MM.1S (cell line): Measurements from ENCODE around the gene TMEM9.

Experiments
- DNase-seq: peaks from one replicate; pipeline ENCODE4 v3.0.0-alpha.2; 2015
- H2AFZ ChIP-seq: fragments of 300-600 bp; sonication (generic); 2 replicates; pipeline ENCODE4 v1.6.0; 2016; ENCODE audit warnings: antibody characterized with exemption, low read length
- H3F3A ChIP-seq: fragments of 300-600 bp; sonication (generic); 2 replicates; pipeline ENCODE4 v1.6.1; 2016; ENCODE audit warnings: mild to moderate bottlenecking, antibody characterized with exemption, low read length, moderate library complexity, mixed read lengths; ENCODE audit not compliant: insufficient read depth
- H3K27ac ChIP-seq: fragments of 300-600 bp; sonication (generic); 2 replicates; pipeline ENCODE4 v1.5.1; 2016; ENCODE audit warnings: mild to moderate bottlenecking, low read length
- H3K27me3 ChIP-seq: fragments of 300-600 bp; sonication (generic); replicated peaks from 2 replicates; pipeline ENCODE4 v1.6.0; 2016; ENCODE audit warnings: low read length; ENCODE audit not compliant: insufficient read depth
- H3K36me3 ChIP-seq: fragments of 300-600 bp; sonication (generic); replicated peaks from 2 replicates; pipeline ENCODE4 v1.6.1; 2016; ENCODE audit warnings: mild to moderate bottlenecking, low read length, mixed read lengths; ENCODE audit not compliant: insufficient read depth
- H3K4me1 ChIP-seq: fragments of 300-600 bp; sonication (generic); 2 replicates; pipeline ENCODE4 v1.6.1; 2016; ENCODE audit warnings: low read length, mixed read lengths
- H3K4me2 ChIP-seq: fragments of 300-600 bp; sonication (generic); 2 replicates; pipeline ENCODE4 v1.6.0; 2016; ENCODE audit warnings: low read depth, low read length
- H3K4me3 ChIP-seq: fragments of 300-600 bp; sonication (generic); 2 replicates; pipeline ENCODE4 v1.5.1; 2016; ENCODE audit warnings: low read length, mixed read lengths
- H3K79me2 ChIP-seq: fragments of 300-600 bp; sonication (generic); 2 replicates; pipeline ENCODE4 v1.6.1; 2016; ENCODE audit warnings: mixed run types, low read length, mixed read lengths
- H3K9ac ChIP-seq: fragments of 300-600 bp; sonication (generic); 2 replicates; pipeline ENCODE4 v1.6.1; 2016; ENCODE audit warnings: low read length, mixed read lengths
- H3K9me2 ChIP-seq: fragments of 300-600 bp; sonication (generic); replicated peaks from 2 replicates; pipeline ENCODE4 v1.6.1; 2016; ENCODE audit warnings: mild to moderate bottlenecking, low read length, mixed read lengths; ENCODE audit not compliant: insufficient read depth
- H3K9me3 ChIP-seq: fragments of 300-600 bp; sonication (generic); replicated peaks from 2 replicates; pipeline ENCODE4 v1.6.1; 2016; ENCODE audit warnings: mild to moderate bottlenecking, low read length, mixed read lengths; ENCODE audit not compliant: insufficient read depth
- H4K20me1 ChIP-seq: fragments of 300-600 bp; sonication (generic); 2 replicates; pipeline ENCODE4 v1.6.1; 2016; ENCODE audit warnings: mild to moderate bottlenecking, low read length, moderate library complexity, mixed read lengths; ENCODE audit not compliant: insufficient read depth
- CTCF ChIP-seq: fragments of 300-600 bp; sonication (generic); IDR thresholded peaks from 2 replicates; pipeline ENCODE4 v1.5.1; 2016; ENCODE audit warnings: antibody characterized with exemption, low read length, mixed read lengths
- EZH2 ChIP-seq: fragments of 300-600 bp; sonication (generic); optimal IDR thresholded peaks from 2 replicates; pipeline ENCODE3; 2017; ENCODE audit warnings: low read depth, mild to moderate bottlenecking, antibody characterized with exemption, low read length, mixed read lengths
- EZH2phosphoT487 ChIP-seq: fragments of 300-600 bp; sonication (generic); IDR thresholded peaks from 2 replicates; pipeline ENCODE4 v1.6.1; 2018; ENCODE audit warnings: antibody characterized with exemption, low read length

TMEM9 gene

GRCh38 chr1:201110138-201110537 is 44.1 kb downstream of the TMEM9 start:
- H3K4me1 ChIP-seq: no peaks in the 10 kb centered on the region
- no peaks in the 10 kb centered on the region for H3F3A ChIP-seq
- H2AFZ ChIP-seq: no peak overlapping the region
- TF ChIP-seq CTCF: no peak
- TF ChIP-seq EZH2phosphoT487: no peak
- no peak for TF ChIP-seq EZH2
- H3K27me3 ChIP-seq: no peaks in the 10 kb centered on the region
- H3K79me2 ChIP-seq: no peaks in the 10 kb centered on the region
- H4K20me1 ChIP-seq: no peaks in the 10 kb centered on the region
- H3K9me2 ChIP-seq: no peaks in the 10 kb centered on the region
- no peak overlapping the region for H3K4me2 ChIP-seq
- H3K9me3 ChIP-seq: no peaks in the 10 kb centered on the region
- H3K36me3 ChIP-seq: no peaks in the 10 kb centered on the region
- H3K27ac ChIP-seq: no peak overlapping the region
- no peak overlapping the region for H3K9ac ChIP-seq
- H3K4me3 ChIP-seq: no peak overlapping the region
- no peak for DNase-seq

- no peaks in the 10 kb centered on the region for H4K20me1 ChIP-seq
- no peak overlapping the region for H3K27ac ChIP-seq
- no peaks in the 10 kb centered on the region for H3K4me1 ChIP-seq
- no peaks in the 10 kb centered on the region for H3K9me3 ChIP-seq
- H3K9ac ChIP-seq: no peak overlapping the region
- H3K79me2 ChIP-seq: no peaks in the 10 kb centered on the region
- no peaks in the 10 kb centered on the region for H3K36me3 ChIP-seq
- TF ChIP-seq CTCF (no peak), EZH2phosphoT487 (no peak), EZH2 (no peak)
- H3F3A ChIP-seq: no peaks in the 10 kb centered on the region
- H3K4me2 ChIP-seq: no peak overlapping the region
- H3K9me2 ChIP-seq: no peaks in the 10 kb centered on the region
- no peak overlapping the region for H3K4me3 ChIP-seq
- no peak overlapping the region for H2AFZ ChIP-seq
- H3K27me3 ChIP-seq: no peaks in the 10 kb centered on the region
- DNase-seq: no peak
Measured at GRCh38 chr1:201109651-201110050, 44.6 kb downstream of the TMEM9 start.

GRCh38 chr1:201108614-201109013 is 45.7 kb downstream of the TMEM9 start:
- Histone ChIP-seq H3K4me1 (no peaks in the 10 kb centered on the region), H4K20me1 (no peaks in the 10 kb centered on the region), H3F3A (no peaks in the 10 kb centered on the region), H3K79me2 (no peaks in the 10 kb centered on the region), H3K9me2 (no peaks in the 10 kb centered on the region), H2AFZ (no peak overlapping the region), H3K27ac (no peak overlapping the region), H3K4me3 (no peak overlapping the region), H3K9me3 (no peaks in the 10 kb centered on the region), H3K36me3 (no peaks in the 10 kb centered on the region), H3K9ac (no peak overlapping the region), H3K4me2 (no peak overlapping the region), H3K27me3 (no peaks in the 10 kb centered on the region)
- no peak for DNase-seq
- TF ChIP-seq CTCF (no peak), EZH2phosphoT487 (no peak), EZH2 (no peak)
